Uterus (tissue), 2 donors: ENCODE measurements around the gene RAD51B.

ENCODE experiments used
- CTCF ChIP-seq, 4 experiments: fragments of 200-600 bp in 2 of 4; fragments of 450-650 bp in 2 of 4; sonication (generic) in 2 of 4; IDR thresholded peaks; one replicate each; pipeline ENCODE4 v1.5.1; 2016 to 2019; ENCODE audit warnings: antibody characterized with exemption in 4 of 4, mild to moderate bottlenecking in 2 of 4, moderate library complexity in 1 of 4
- POLR2A ChIP-seq, 2 donors: fragments of 450-650 bp; IDR thresholded peaks; one replicate each; pipeline ENCODE4 v1.6.1; 2016; ENCODE audit warnings: antibody characterized with exemption in 2 of 2, mild to moderate bottlenecking in 1 of 2, moderate library complexity in 1 of 2

GRCh38 chr14:67782090-67782489 is 37.5 kb upstream of the RAD51B start:
- TF ChIP-seq CTCF (IDR thresholded peaks at IDR 0.05) (no peak), POLR2A (IDR thresholded peaks at IDR 0.05) (no peak)
